Testis (tissue), 2 donors: ENCODE data around the gene NR4A1.

Experiments
- POLR2A ChIP-seq: fragments of 450-650 bp; IDR thresholded peaks from one replicate; pipeline ENCODE4 v1.6.1; 2017; ENCODE audit warnings: antibody characterized with exemption, mild to moderate bottlenecking, moderate library complexity
- TF ChIP-seq, protein P1 (sequence below), 3 experiments: fragments of 450-650 bp in 2 of 3; fragments of 200-600 bp in 1 of 3; sonication (generic) in 1 of 3; IDR thresholded peaks; one replicate each; pipeline ENCODE4 v1.5.1; 2016 to 2019; ENCODE audit warnings: antibody characterized with exemption in 3 of 3, mild to moderate bottlenecking in 2 of 3, moderate library complexity in 1 of 3

DNA sequence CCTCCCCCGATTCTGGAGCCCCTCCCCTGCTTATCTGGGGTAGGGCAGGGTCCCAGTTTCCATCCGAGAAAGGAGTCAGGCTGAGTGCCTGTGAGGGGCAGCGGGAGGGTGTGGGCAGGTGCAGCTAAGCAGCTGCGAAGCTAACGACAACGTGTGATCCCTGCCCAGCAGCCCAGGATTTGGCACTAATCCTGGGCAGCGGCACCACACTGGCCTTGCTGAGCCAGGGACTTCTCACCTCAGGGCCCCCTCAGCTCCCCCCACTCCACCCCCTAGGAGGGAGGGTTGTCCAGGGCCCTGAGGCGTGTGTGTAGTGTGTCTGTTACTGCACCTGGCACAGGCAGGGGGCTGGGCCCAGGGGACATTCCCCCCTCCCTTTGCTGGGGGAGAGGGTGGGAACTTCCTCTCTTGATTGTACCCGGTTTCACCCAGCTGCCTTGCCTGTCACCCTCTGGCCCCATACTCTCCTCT is 30.1 kb downstream of the NR4A1 start:
- TF ChIP-seq, protein P1, sequence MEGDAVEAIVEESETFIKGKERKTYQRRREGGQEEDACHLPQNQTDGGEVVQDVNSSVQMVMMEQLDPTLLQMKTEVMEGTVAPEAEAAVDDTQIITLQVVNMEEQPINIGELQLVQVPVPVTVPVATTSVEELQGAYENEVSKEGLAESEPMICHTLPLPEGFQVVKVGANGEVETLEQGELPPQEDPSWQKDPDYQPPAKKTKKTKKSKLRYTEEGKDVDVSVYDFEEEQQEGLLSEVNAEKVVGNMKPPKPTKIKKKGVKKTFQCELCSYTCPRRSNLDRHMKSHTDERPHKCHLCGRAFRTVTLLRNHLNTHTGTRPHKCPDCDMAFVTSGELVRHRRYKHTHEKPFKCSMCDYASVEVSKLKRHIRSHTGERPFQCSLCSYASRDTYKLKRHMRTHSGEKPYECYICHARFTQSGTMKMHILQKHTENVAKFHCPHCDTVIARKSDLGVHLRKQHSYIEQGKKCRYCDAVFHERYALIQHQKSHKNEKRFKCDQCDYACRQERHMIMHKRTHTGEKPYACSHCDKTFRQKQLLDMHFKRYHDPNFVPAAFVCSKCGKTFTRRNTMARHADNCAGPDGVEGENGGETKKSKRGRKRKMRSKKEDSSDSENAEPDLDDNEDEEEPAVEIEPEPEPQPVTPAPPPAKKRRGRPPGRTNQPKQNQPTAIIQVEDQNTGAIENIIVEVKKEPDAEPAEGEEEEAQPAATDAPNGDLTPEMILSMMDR (IDR thresholded peaks at IDR 0.05): no peak
- TF ChIP-seq POLR2A: no peak
